ENCODE data around the gene NRTN. TPM values are rescaled to one million over a fixed set of nuclear protein-coding genes. Genes with fewer than 3 reads are reported as not detected.

NRTN gene
- total and polyA plus RNA-seq, 2 of the 13 experiments (the other 11 are each of a cell fraction or from before 2014, with no cell fraction given) = 4.1 to 5.3 TPM

DNA sequence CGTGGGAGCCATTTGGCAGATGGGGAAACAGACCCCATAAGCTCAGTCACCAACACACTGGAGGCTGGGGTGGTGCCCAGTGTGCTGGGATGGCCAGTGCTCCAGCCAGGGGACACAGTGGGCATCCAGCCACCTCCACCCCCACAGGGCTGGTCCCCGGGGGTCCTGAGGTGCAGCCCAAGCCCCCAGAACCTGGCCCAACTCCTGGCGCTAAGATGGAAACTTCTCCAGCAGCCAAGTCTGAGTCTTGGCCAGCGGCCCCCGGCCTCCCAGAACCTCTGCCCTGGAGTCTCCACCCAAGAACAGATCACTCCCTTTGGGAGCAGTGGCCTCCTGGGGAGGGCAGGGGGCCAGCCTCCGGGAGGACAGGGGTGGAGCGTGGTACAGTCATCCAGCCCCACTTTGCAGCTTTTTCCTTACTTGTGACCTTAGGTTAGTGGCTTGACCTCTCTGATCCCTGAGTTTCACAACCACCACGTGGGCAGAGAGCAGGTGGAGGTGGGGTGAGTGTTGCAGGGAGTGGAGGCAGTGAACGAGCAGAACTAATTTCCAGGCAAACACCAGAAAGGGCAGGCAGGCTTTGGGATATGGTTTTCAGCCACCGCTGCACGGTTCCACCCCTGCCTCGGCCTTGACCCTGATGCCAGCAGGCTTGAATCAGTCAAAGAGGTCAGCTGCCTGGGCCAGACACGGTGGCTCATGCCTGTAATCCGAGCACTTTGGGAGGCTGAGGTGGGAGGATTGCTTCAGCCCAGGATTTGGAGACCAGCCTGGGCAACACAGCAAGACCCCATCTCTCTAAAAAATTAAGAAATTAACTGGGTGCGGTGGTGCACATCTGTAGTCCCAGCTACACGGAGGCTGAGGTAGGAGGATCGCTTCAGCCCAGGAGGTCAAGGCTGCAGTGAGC, 4.3 kb upstream of the NRTN start (continued):
- TF ChIP-seq, protein P1, sequence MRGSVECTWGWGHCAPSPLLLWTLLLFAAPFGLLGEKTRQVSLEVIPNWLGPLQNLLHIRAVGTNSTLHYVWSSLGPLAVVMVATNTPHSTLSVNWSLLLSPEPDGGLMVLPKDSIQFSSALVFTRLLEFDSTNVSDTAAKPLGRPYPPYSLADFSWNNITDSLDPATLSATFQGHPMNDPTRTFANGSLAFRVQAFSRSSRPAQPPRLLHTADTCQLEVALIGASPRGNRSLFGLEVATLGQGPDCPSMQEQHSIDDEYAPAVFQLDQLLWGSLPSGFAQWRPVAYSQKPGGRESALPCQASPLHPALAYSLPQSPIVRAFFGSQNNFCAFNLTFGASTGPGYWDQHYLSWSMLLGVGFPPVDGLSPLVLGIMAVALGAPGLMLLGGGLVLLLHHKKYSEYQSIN (CRISPR knock-in tag; IDR thresholded peaks at IDR 0.05; ENCODE audit: borderline replicate concordance) = no peak
- TF ChIP-seq SKI (IDR thresholded peaks at IDR 0.05; ENCODE audit: partially characterized antibody) (peak; percentile 58), ZNF614 (CRISPR knock-in tag; IDR thresholded peaks at IDR 0.05; ENCODE audit: borderline replicate concordance) (peak; percentile 42; the same call in 1 of the 2 replicates), PHF5A (CRISPR knock-in tag; IDR thresholded peaks at IDR 0.05; ENCODE audit: low read depth, unreplicated experiment) (no peak), ARID5B (CRISPR knock-in tag; IDR thresholded peaks at IDR 0.05) (peak; percentile 59; the same call in 1 of the 2 replicates), SMAD3 (CRISPR knock-in tag; IDR thresholded peaks at IDR 0.05) (no peak), ZNF543 (CRISPR knock-in tag; IDR thresholded peaks at IDR 0.05) (0 out of 2 replicates have a peak, but pooled peaks have one; percentile 5), REL (CRISPR knock-in tag; conservative IDR thresholded peaks at IDR 0.05) (no peak), SRSF1 (optimal IDR thresholded peaks at IDR 0.05; ENCODE audit: low read depth, low read length) (no peak), ZEB1 (IDR thresholded peaks at IDR 0.05; ENCODE audit: insufficient replicate concordance, low read depth) (no peak), ZKSCAN1 (IDR thresholded peaks at IDR 0.05; ENCODE audit: low read length) (no peak), CERS6 (CRISPR knock-in tag; IDR thresholded peaks at IDR 0.05) (no peak), RORA (CRISPR knock-in tag; IDR thresholded peaks at IDR 0.05) (no peak), POGZ (CRISPR knock-in tag; IDR thresholded peaks at IDR 0.05) (peak; percentile 61), ESRRA (CRISPR knock-in tag; IDR thresholded peaks at IDR 0.05; ENCODE audit: low read depth) (peak; percentile 24; the same call in 1 of the 2 replicates), POLR2G (IDR thresholded peaks at IDR 0.05; ENCODE audit: low read depth, low read length) (no peak), ZNF235 (CRISPR knock-in tag; IDR thresholded peaks at IDR 0.05; ENCODE audit: borderline replicate concordance) (no peak), ZNF780A (CRISPR knock-in tag; IDR thresholded peaks at IDR 0.05) (no peak), RCOR2 (CRISPR knock-in tag; IDR thresholded peaks at IDR 0.05) (0 out of 2 replicates have a peak, but pooled peaks have one; percentile 62)
- TF ChIP-seq, protein P2, sequence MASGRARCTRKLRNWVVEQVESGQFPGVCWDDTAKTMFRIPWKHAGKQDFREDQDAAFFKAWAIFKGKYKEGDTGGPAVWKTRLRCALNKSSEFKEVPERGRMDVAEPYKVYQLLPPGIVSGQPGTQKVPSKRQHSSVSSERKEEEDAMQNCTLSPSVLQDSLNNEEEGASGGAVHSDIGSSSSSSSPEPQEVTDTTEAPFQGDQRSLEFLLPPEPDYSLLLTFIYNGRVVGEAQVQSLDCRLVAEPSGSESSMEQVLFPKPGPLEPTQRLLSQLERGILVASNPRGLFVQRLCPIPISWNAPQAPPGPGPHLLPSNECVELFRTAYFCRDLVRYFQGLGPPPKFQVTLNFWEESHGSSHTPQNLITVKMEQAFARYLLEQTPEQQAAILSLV (CRISPR knock-in tag; IDR thresholded peaks at IDR 0.05; ENCODE audit: borderline replicate concordance) = peak; percentile 50; the same call in 1 of the 2 replicates
- TF ChIP-seq, protein P3, sequence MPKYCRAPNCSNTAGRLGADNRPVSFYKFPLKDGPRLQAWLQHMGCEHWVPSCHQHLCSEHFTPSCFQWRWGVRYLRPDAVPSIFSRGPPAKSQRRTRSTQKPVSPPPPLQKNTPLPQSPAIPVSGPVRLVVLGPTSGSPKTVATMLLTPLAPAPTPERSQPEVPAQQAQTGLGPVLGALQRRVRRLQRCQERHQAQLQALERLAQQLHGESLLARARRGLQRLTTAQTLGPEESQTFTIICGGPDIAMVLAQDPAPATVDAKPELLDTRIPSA (CRISPR knock-in tag; IDR thresholded peaks at IDR 0.05; ENCODE audit: borderline replicate concordance) = no peak
